Heart left ventricle (tissue), 16 donors: ENCODE results near the gene ZBTB7C. TPM values are rescaled to one million over a fixed set of nuclear protein-coding genes. Genes with fewer than 3 reads are reported as not detected.

Source experiments
- ATAC-seq, 4 donors: fragments of 200-7000 bp; cut with Tn5 transposase; one replicate each; pipeline ENCODE4 v1.9.1; 2020 to 2022; ENCODE audit warnings: moderate library complexity in 4 of 4, mild to moderate bottlenecking in 3 of 4, moderate number of reproducible peaks in 1 of 4
- DNase-seq, 5 donors: peaks; one replicate each; pipeline ENCODE4 v3.0.0-alpha.2; 2020
- H3K27ac ChIP-seq, 12 donors: fragments of 200-600 bp; sonication (generic) in 4 of 12; one replicate each; pipeline versions ENCODE4 v1.5.0 to v1.8.0; 2016 to 2022; ENCODE audit warnings: mild to moderate bottlenecking in 2 of 12
- H3K27me3 ChIP-seq, 9 donors: fragments of 200-600 bp; sonication (generic) in 2 of 9; one replicate each; pipeline versions ENCODE4 v1.5.1 to v1.8.0; 2016 to 2022; ENCODE audit warnings: mild to moderate bottlenecking in 3 of 9
- H3K36me3 ChIP-seq, 9 donors: fragments of 200-600 bp; sonication (generic) in 2 of 9; one replicate each; pipeline versions ENCODE4 v1.5.0 to v1.8.0; 2018 to 2022; ENCODE audit warnings: mild to moderate bottlenecking in 2 of 9
- H3K4me1 ChIP-seq, 12 donors: fragments of 200-600 bp; sonication (generic) in 4 of 12; one replicate each; pipeline versions ENCODE4 v1.5.0 to v1.8.0; 2016 to 2022; ENCODE audit warnings: mild to moderate bottlenecking in 3 of 12
- H3K4me3 ChIP-seq, 12 donors: fragments of 200-600 bp; sonication (generic) in 4 of 12; one replicate each; pipeline versions ENCODE4 v1.5.0 to v1.8.0; 2017 to 2022; ENCODE audit warnings: mild to moderate bottlenecking in 9 of 12, moderate library complexity in 4 of 12
- H3K9me3 ChIP-seq, 12 donors: fragments of 200-600 bp; sonication (generic) in 4 of 12; one replicate each; pipeline versions ENCODE4 v1.5.0 to v1.8.0; 2016 to 2022; ENCODE audit warnings: mild to moderate bottlenecking in 1 of 12
- CTCF ChIP-seq, 12 donors: fragments of 200-600 bp; sonication (generic) in 4 of 12; IDR thresholded peaks; one replicate each; pipeline versions ENCODE4 v1.5.0 to v1.8.0; 2018 to 2022; ENCODE audit warnings: antibody characterized with exemption in 12 of 12, mild to moderate bottlenecking in 5 of 12
- POLR2A ChIP-seq, 2 donors: fragments of 450-650 bp; IDR thresholded peaks; one replicate each; pipeline ENCODE4 v1.6.1; 2017; ENCODE audit warnings: antibody characterized with exemption in 2 of 2, mild to moderate bottlenecking in 2 of 2, moderate library complexity in 2 of 2
- WGBS, 4 donors: extraction: QIAGEN DNeasy Blood & Tissue Kit in 2 of 4; methylation state at CpG; one replicate each; pipeline versions ENCODE4 v1.1.5 to v1.1.7; 2013 to 2018; 5-methylcytosine and 5-hydroxymethylcytosine counted together
- intact Hi-C, 10 donors: fragments of 100-400 bp; cut with DNase I; formaldehyde crosslinking; loops; one replicate each; pipeline versions ENCODE4 v1.11.1 to v1.14.2; 2022
- polyA plus RNA-seq, 2 donors: library from polyadenylated mRNA; stranded (reverse); fragments of 200-250 nt; gene quantifications; one replicate each; pipeline ENCODE4 v1.2.3, GENCODE V29; 2013
- total RNA-seq, 9 donors: library from RNA; depleted of rRNA in 2 of 9; stranded (reverse); fragments of >200 nt in 2 of 9; fragmentation: NEBNext Ultra II Directional in 3 of 9; extraction: Animal tissue kit (Norgen Biotek cat#: 25700) in 3 of 9; gene quantifications; one replicate each; pipeline versions ENCODE4 v1.1.0 to v1.2.4, GENCODE V29; 2016 to 2023
- donor health status: ischemic (EF 13 %, LVEDD 7.1; RV severe dilation, severe dysfunction).
- donor health status: healthy with polysubstance abuse.
- donor health status: DM: no; HTN: yes; CAD: no.
- donor health status: DM: no; HTN: no; CAD: no.
- donor health status: ischemic (EF 25% LVEDD 6.9; RV normal size, moderate dysfunction).
- donor health status: ischemic (EF 25% LVEDD 5.7; RV mildly dilated, moderate dysfunction).
- donor health status: healthy.
- donor health status: DM: yes; HTN: yes; CAD: no.
- donor health status: ischemic (EF 35%, LVEDD 5.7; RV mildly dilated, moderate dysfunction).
- donor health status: nonischemic (EF 11% LVEDD 7.7; RV severe dilation, severe dysfunction).
- donor health status: DM: yes; HTN: yes; CAD: no.
- donor health status: PGD.
- donor health status: ischemic (EF 29% LVEDD 5.4; RV normal size, mild dysfunction).
- donor health status: nonischemic (EF 23%, LVEDD 6.1; RV moderate dilation, normal function).

ZBTB7C gene
- total and polyA plus RNA-seq, 11 donors, result 0.68 to 7.5 (median 2.3) TPM

- Histone ChIP-seq H3K36me3 (no peaks in the 10 kb centered on the region), H3K9me3 (no peaks in the 10 kb centered on the region), H3K4me3 (no peak overlapping the region), H3K27me3 (no peaks in the 10 kb centered on the region), H3K4me1 (peaks cover 0 to 41% (median 6%) of the 10 kb centered on the region in 12 donors), H3K27ac (peak overlapping the region in 1 of 12 donors; percentile 28)
- no peak for DNase-seq
- no peak for TF ChIP-seq POLR2A (IDR thresholded peaks at IDR 0.05)
- no peak for TF ChIP-seq CTCF (IDR thresholded peaks at IDR 0.05)
- intact Hi-C loops, result no loop called here
- WGBS, 4 donors, result 33 to 43% (median 36%) methylated on average over 1 of the region's 1 CpG
- no peak for ATAC-seq
These were observed 16.9 kb downstream of the ZBTB7C start for GRCh38 chr18:48392268-48392667.

- H3K9me3 ChIP-seq, result no peaks in the 10 kb centered on the region
- peaks cover 0 to 37% (median 5%) of the 10 kb centered on the region in 12 donors for H3K4me1 ChIP-seq
- intact Hi-C loops, result no loop called here
- H3K27me3 ChIP-seq, result no peaks in the 10 kb centered on the region
- peak overlapping the region in 2 of 12 donors; percentile 28 to 30 for H3K27ac ChIP-seq
- DNase-seq (peak in 3 of 5 donors; percentile 34 to 62 (median 44)), ATAC-seq (peak in 3 of 4 donors; percentile 71 to 83 (median 78))
- TF ChIP-seq POLR2A (IDR thresholded peaks at IDR 0.05), result no peak
- TF ChIP-seq CTCF (IDR thresholded peaks at IDR 0.05), result no peak
- H3K4me3 ChIP-seq, result no peak overlapping the region
- H3K36me3 ChIP-seq, result no peaks in the 10 kb centered on the region
- 39 to 54% (median 47%) methylated on average over 3 of the region's 3 CpGs for WGBS, 4 donors
These were observed 17.3 kb downstream of the ZBTB7C start for GRCh38 chr18:48391868-48392267.

- H3K4me1 ChIP-seq, result peaks cover 0 to 31% (median 5%) of the 10 kb centered on the region in 12 donors
- ATAC-seq (no peak), DNase-seq (no peak)
- no peak for TF ChIP-seq POLR2A (IDR thresholded peaks at IDR 0.05)
- TF ChIP-seq CTCF (IDR thresholded peaks at IDR 0.05), result no peak
- no peaks in the 10 kb centered on the region for H3K9me3 ChIP-seq
- WGBS, 4 donors, result 83 to 98% (median 87%) methylated on average over 5 of the region's 5 CpGs
- no peak overlapping the region for H3K27ac ChIP-seq
- H3K27me3 ChIP-seq, result no peaks in the 10 kb centered on the region
- H3K4me3 ChIP-seq, result no peak overlapping the region
- H3K36me3 ChIP-seq, result no peaks in the 10 kb centered on the region
- intact Hi-C loops, result no loop called here
These were observed 18.5 kb downstream of the ZBTB7C start for GRCh38 chr18:48390641-48391040.

- H3K4me1 ChIP-seq, result peaks cover 0 to 22% (median 5%) of the 10 kb centered on the region in 12 donors
- 92 to 97% (median 94%) methylated on average over 4 of the region's 4 CpGs for WGBS, 4 donors
These were observed 20.7 kb downstream of the ZBTB7C start for GRCh38 chr18:48388478-48388877.

More at GRCh38 chr18:48388478-48388877, 20.7 kb downstream of the ZBTB7C start:
- intact Hi-C loops, result no loop called here
- Histone ChIP-seq H3K36me3 (no peaks in the 10 kb centered on the region), H3K9me3 (no peaks in the 10 kb centered on the region), H3K4me3 (no peak overlapping the region), H3K27me3 (no peaks in the 10 kb centered on the region), H3K27ac (no peak overlapping the region)
- TF ChIP-seq CTCF (IDR thresholded peaks at IDR 0.05) (no peak), POLR2A (IDR thresholded peaks at IDR 0.05) (no peak)
- DNase-seq, result no peak
- no peak for ATAC-seq
